Smooth muscle cell of the pulmonary artery (primary cell): Measurements from ENCODE around the gene TPT1. TPM values are rescaled to one million over a fixed set of nuclear protein-coding genes. Genes with fewer than 3 reads are reported as not detected.

Experiments
- total RNA-seq: library from RNA; depleted of rRNA; stranded (reverse); fragments of >200 nt; gene quantifications from 2 replicates; pipeline ENCODE4 v1.2.3, GENCODE V29; 2014

The TPT1 gene
- 2,376 and 3,595 TPM in 2 replicates for total RNA-seq

DNA sequence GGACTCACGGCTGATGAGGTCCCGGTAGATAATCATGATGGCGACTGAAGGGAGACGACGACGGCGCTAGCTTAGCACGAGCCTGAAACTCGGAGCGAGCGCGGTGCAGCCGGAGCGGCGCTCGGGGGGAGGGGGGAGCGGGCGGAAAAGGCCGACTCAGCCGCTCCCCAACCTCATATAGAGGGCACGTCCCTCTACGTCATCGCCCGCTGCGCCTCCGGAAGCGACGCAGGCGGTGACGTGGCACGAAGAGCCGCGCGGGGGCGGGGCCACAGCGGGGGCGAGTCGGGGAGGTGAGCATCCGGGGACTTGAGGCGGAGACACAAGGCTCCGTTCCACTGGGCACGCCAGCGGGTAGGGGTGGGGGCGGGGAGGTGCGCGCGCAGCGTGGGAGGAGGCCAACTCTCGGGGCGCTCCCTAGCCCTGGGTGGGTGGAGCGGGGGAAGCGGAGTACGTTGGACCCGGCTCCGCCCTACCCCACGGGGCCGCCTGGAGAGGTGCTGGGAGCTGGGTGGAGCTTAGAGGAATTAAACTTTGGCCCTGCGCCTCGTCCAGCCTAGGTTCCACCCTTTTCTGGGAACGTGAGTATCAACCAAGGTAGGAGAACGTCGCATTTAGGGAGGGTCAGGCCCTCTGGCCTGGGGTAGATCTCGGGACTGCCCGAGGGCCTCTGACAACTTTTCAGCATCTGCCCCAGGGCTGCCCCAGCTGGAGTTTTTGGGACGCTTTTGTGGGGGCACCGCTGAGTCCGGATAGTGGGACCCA lies at the start of gene TPT1:
TSS of gene TPT1 (minus strand) at position 150 of the 765 bp plus-strand sequence. CDS start at position 36, 114 bp downstream.

Other genes starting within 250 kb of the TPT1 start
- 12.4 and 15.1 TPM in 2 replicates for gene GTF2F2, start 220.7 kb downstream of the TPT1 start, total RNA-seq
- gene KCTD4, start 140.1 kb downstream of the TPT1 start, total RNA-seq: 0.20 and 0.66 TPM in 2 replicates
- 24.2 and 27.4 TPM in 2 replicates for gene SLC25A30, start 77.2 kb upstream of the TPT1 start, total RNA-seq
- gene COG3, start 123.8 kb upstream of the TPT1 start, total RNA-seq: 39.8 and 42.9 TPM in 2 replicates